GM12892 (cell line): ENCODE results near the gene SNURF.
"Not testable (repeated sequence)": the region's sequence is repeated elsewhere in the genome, so short reads cannot be mapped to it uniquely, and the experiment has no call there.

Experiments used
- DNase-seq: peaks from one replicate; pipeline ENCODE4 v3.0.0; 2011; ENCODE audit not compliant: insufficient read length
- FAIRE-seq: peaks from 2 replicates; lab custom pipeline; 2011; peaks lifted over from hg19 to GRCh38; lab: Jason Lieb, UNC
- POLR2A ChIP-seq: IDR thresholded peaks from 2 replicates; pipeline ENCODE4 v1.6.1; 2011; ENCODE audit warnings: low read depth, low read length, control low read depth
- POLR2AphosphoS5 ChIP-seq: IDR thresholded peaks from 2 replicates; pipeline ENCODE4 v1.6.1; 2011; ENCODE audit warnings: low read depth, low read length, control low read depth
- TAF1 ChIP-seq: IDR thresholded peaks from 2 replicates; pipeline ENCODE4 v1.6.1; 2011; ENCODE audit warnings: low read depth, mild to moderate bottlenecking, control low read depth, low read length, borderline replicate concordance

Gene SNURF

GRCh38 chr15:24943361-24943760 is 11.4 kb upstream of the SNURF start:
- FAIRE-seq, result no peak
- no peak for DNase-seq
- TF ChIP-seq POLR2A (no peak), TAF1 (no peak), POLR2AphosphoS5 (no peak)

- TF ChIP-seq TAF1 (no peak), POLR2AphosphoS5 (no peak), POLR2A (no peak)
- FAIRE-seq (no peak), DNase-seq (no peak)
These were observed 9.8 kb upstream of the SNURF start for GRCh38 chr15:24944954-24945353.

GRCh38 chr15:24945711-24946110 is 9.1 kb upstream of the SNURF start:
- no peak for DNase-seq
- TF ChIP-seq POLR2AphosphoS5 (no peak), TAF1 (no peak), POLR2A (no peak)
- no peak for FAIRE-seq

- FAIRE-seq, result no peak
- no peak for DNase-seq
- TF ChIP-seq POLR2A (no peak), TAF1 (no peak), POLR2AphosphoS5 (no peak)
These were observed 6.3 kb upstream of the SNURF start for GRCh38 chr15:24948495-24948894.

- DNase-seq (peak; percentile 5), FAIRE-seq (no peak)
- TF ChIP-seq TAF1 (no peak), POLR2AphosphoS5 (no peak), POLR2A (no peak)
These were observed 739 bp downstream of the SNURF start for GRCh38 chr15:24955531-24955921.

GRCh38 chr15:24956111-24956838 is 1.5 kb downstream of the SNURF start:
- DNase-seq, result peak; percentile 29
- FAIRE-seq, result peak; percentile 70
- TF ChIP-seq POLR2AphosphoS5 (no peak), TAF1 (no peak; the same call in 1 of the 2 replicates), POLR2A (peak; percentile 67; the same call in 1 of the 2 replicates)

GRCh38 chr15:24957691-24958090 is 2.9 kb downstream of the SNURF start:
- FAIRE-seq (no peak), DNase-seq (no peak)
- TF ChIP-seq POLR2AphosphoS5, result no peak
- TF ChIP-seq TAF1, result no peak
- no peak for TF ChIP-seq POLR2A

- DNase-seq (no peak), FAIRE-seq (no peak)
- no peak for TF ChIP-seq POLR2AphosphoS5
- TF ChIP-seq TAF1, result no peak
- TF ChIP-seq POLR2A, result no peak
These were observed 7.2 kb downstream of the SNURF start for GRCh38 chr15:24961967-24962366.

- DNase-seq, result no peak
- no peak for FAIRE-seq
These were observed 8.1 kb downstream of the SNURF start for GRCh38 chr15:24962880-24963279.

GRCh38 chr15:24966364-24967103 is 11.7 kb downstream of the SNURF start:
- no peak for FAIRE-seq
- no peak for DNase-seq

More at GRCh38 chr15:24962880-24963279, 8.1 kb downstream of the SNURF start:
- TF ChIP-seq POLR2A (no peak), TAF1 (no peak), POLR2AphosphoS5 (no peak)

GRCh38 chr15:24971052-24971451 is 16.3 kb downstream of the SNURF start:
- no peak for DNase-seq
- no peak for TF ChIP-seq POLR2A
- TF ChIP-seq TAF1, result no peak
- no peak for TF ChIP-seq POLR2AphosphoS5
- no peak for FAIRE-seq

More at GRCh38 chr15:24966364-24967103, 11.7 kb downstream of the SNURF start:
- no peak for TF ChIP-seq POLR2AphosphoS5
- TF ChIP-seq TAF1, result no peak
- no peak for TF ChIP-seq POLR2A

GRCh38 chr15:24971772-24972171 is 17.0 kb downstream of the SNURF start:
- FAIRE-seq (no peak), DNase-seq (no peak)
- TF ChIP-seq POLR2A (no peak), POLR2AphosphoS5 (no peak), TAF1 (no peak)

- not testable (repeated sequence) for FAIRE-seq, DNase-seq
These were observed 17.9 kb downstream of the SNURF start for GRCh38 chr15:24972707-24973106.
